ENCODE results near the gene SDCBP2. TPM values are rescaled to one million over a fixed set of nuclear protein-coding genes. Genes with fewer than 3 reads are reported as not detected.

The SDCBP2 gene
- total and polyA plus RNA-seq, 2 of the 13 experiments (the other 11 are each of a cell fraction or from before 2014, with no cell fraction given) = 1.2 to 2.4 TPM

- Histone ChIP-seq H3K4me3 (replicated peaks in 1 of 3; ENCODE audit: insufficient read depth in 1 of 3, low read depth in 2 of 3, low read length in 3 of 3) (peak overlapping the region in 2 of 3 experiments; percentile 3 to 43; a peak in 4 of 6 replicates), H3K27ac (ENCODE audit: extremely low read length, insufficient read depth, low read length) (peak overlapping the region; percentile 98), H3K9ac (ENCODE audit: insufficient read depth, low read depth, low read length) (peak overlapping the region; percentile 100; the same call in 1 of the 2 replicates), H3K9me3 (ENCODE audit: low read length) (no peaks in the 10 kb centered on the region), H3K79me2 (ENCODE audit: insufficient read depth, low read length) (peaks cover 50% of the 10 kb centered on the region), H3K27me3 (ENCODE audit: control insufficient read depth in 1 of 2, insufficient read depth in 2 of 2, low read length in 2 of 2) (no peaks in the 10 kb centered on the region; a peak in 1 of 5 replicates), H3K36me3 (replicated peaks in 1 of 2; ENCODE audit: control insufficient read depth in 1 of 2, insufficient read depth in 2 of 2, low read length in 2 of 2) (peaks cover 1 to 2% of the 10 kb centered on the region in 2 experiments; a peak in 2 of 5 replicates), H3K4me1 (ENCODE audit: insufficient read depth, low read length) (peaks cover 60% of the 10 kb centered on the region), H2AFZ (ENCODE audit: low read length) (no peak overlapping the region), H3K4me2 (ENCODE audit: low read depth, low read length) (peak overlapping the region; percentile 98), H4K20me1 (ENCODE audit: insufficient read depth, low read length) (peaks cover 18% of the 10 kb centered on the region; the same call in 1 of the 2 replicates)
- ChIA-PET CTCF (ENCODE audit: low intra/inter-chr PET ratio, low total read pairs) (no interaction called here), POLR2A (interaction anchor here (0.9 to 3.4 kb wide), 8 partner anchors 9 to 141 kb away, joined by 3 to 15 read pairs (median 5); partner anchors contain the start of gene FKBP1A)
- intact Hi-C loops (cut with micrococcal nuclease; ENCODE audit: unreplicated experiment) = loop anchor here (5.0 kb wide), 1 partner anchor 35 kb away; no protein-coding TSS in a partner anchor
- no peak for DNase-seq (ENCODE audit: low spot score)
- peak; percentile 21 for ATAC-seq
- in situ Hi-C loops (cut with HindIII; ENCODE audit: extremely low pct_ligation_motif_present, low pct_unique_long_range_greater_than_20kb) = no loop called here
- no TSS peak for BruUV-seq (replicated peaks)
- peak; percentile 43 for FAIRE-seq
- 73% methylated on average over 8 of the region's 8 CpGs for WGBS (ENCODE audit: low lambda C conversion rate)
- TF ChIP-seq IRF9 (CRISPR knock-in tag; IDR thresholded peaks at IDR 0.05; ENCODE audit: borderline replicate concordance) = 0 out of 2 replicates have a peak, but pooled peaks have one; percentile 30
- peak; percentile 14 for TF ChIP-seq PRPF4 (IDR thresholded peaks at IDR 0.05; ENCODE audit: low read depth, low read length, poor library complexity, severe bottlenecking)
- peak; percentile 75 for TF ChIP-seq ZNF768 (CRISPR knock-in tag; IDR thresholded peaks at IDR 0.05)
- 0 out of 2 replicates have a peak, but pooled peaks have one; percentile 6 for TF ChIP-seq UBTF (CRISPR knock-in tag; IDR thresholded peaks at IDR 0.05)
- TF ChIP-seq HCFC1 (IDR thresholded peaks at IDR 0.05; ENCODE audit: low read depth, low read length) = 0 out of 2 replicates have a peak, but pooled peaks have one; percentile 9
- 0 out of 2 replicates have a peak, but pooled peaks have one; percentile 13 for TF ChIP-seq AHDC1 (CRISPR knock-in tag; IDR thresholded peaks at IDR 0.05; ENCODE audit: borderline replicate concordance)
- TF ChIP-seq USF2 (IDR thresholded peaks at IDR 0.05; ENCODE audit: low read depth, low read length) = 0 out of 2 replicates have a peak, but pooled peaks have one; percentile 11
- no peak for TF ChIP-seq USF2 (CRISPR knock-in tag; IDR thresholded peaks at IDR 0.05; ENCODE audit: borderline replicate concordance)
- TF ChIP-seq POLR2A (IDR thresholded peaks at IDR 0.05; ENCODE audit: insufficient read depth in 1 of 2, low read depth in 2 of 2, low read length in 2 of 2) = 0 out of 4 replicates have a peak, but pooled peaks of 1 of the 2 experiments have one; percentile 32
- TF ChIP-seq SOX13 (IDR thresholded peaks at IDR 0.05) = no peak
- TF ChIP-seq SOX13 (CRISPR knock-in tag; conservative IDR thresholded peaks at IDR 0.05 in 1 of 2, IDR thresholded peaks at IDR 0.05 in 1 of 2) = 0 out of 4 replicates have a peak, but pooled peaks of 1 of the 2 experiments have one; percentile 22
Measured at GRCh38 chr20:1327241-1327653, 1.7 kb downstream of the SDCBP2 start.
